Right atrium auricular region (tissue), 2 donors: Measurements from ENCODE around the gene GPR35. TPM values are rescaled to one million over a fixed set of nuclear protein-coding genes. Genes with fewer than 3 reads are reported as not detected.

ENCODE experiments used
- DNase-seq: peaks from one replicate; pipeline ENCODE4 v3.0.0-alpha.2; 2019; ENCODE audit warnings: low spot score
- H3K27ac ChIP-seq, 2 donors: fragments of 200-600 bp; sonication (generic); 1 replicate in 1 of 2; 2 replicates in 1 of 2; pipeline ENCODE4 v1.5.1; 2016 to 2019
- H3K27me3 ChIP-seq, 2 donors: fragments of 200-600 bp; sonication (generic); one replicate each; pipeline versions ENCODE4 v1.5.1 to v1.6.0; 2017 to 2019
- H3K36me3 ChIP-seq: fragments of 200-600 bp; sonication (generic); one replicate; pipeline ENCODE4 v1.5.1; 2016
- H3K4me1 ChIP-seq, 2 donors: fragments of 200-600 bp; sonication (generic); one replicate each; pipeline versions ENCODE4 v1.5.1 to v1.6.0; 2017 to 2019
- H3K4me3 ChIP-seq, 2 donors: fragments of 200-600 bp; sonication (generic); 1 replicate in 1 of 2; 2 replicates in 1 of 2; pipeline ENCODE4 v1.5.1; 2017 to 2019; ENCODE audit warnings: mild to moderate bottlenecking in 1 of 2, moderate library complexity in 1 of 2
- H3K9me3 ChIP-seq, 2 donors: fragments of 200-600 bp; sonication (generic); one replicate each; pipeline ENCODE4 v1.5.1; 2019
- total RNA-seq, 2 donors: library from RNA; depleted of rRNA; stranded (reverse); fragments of >200 nt; gene quantifications; one replicate each; pipeline ENCODE4 v1.1.0, GENCODE V29; 2016
- TF ChIP-seq, protein P1 (sequence below), 2 donors: fragments of 200-600 bp; sonication (generic); IDR thresholded peaks; one replicate each; pipeline ENCODE4 v1.5.1; 2019; ENCODE audit warnings: antibody characterized with exemption in 2 of 2

GPR35 gene
- total RNA-seq, 2 donors from 2014 or later = 0.56 to 0.86 TPM

DNA sequence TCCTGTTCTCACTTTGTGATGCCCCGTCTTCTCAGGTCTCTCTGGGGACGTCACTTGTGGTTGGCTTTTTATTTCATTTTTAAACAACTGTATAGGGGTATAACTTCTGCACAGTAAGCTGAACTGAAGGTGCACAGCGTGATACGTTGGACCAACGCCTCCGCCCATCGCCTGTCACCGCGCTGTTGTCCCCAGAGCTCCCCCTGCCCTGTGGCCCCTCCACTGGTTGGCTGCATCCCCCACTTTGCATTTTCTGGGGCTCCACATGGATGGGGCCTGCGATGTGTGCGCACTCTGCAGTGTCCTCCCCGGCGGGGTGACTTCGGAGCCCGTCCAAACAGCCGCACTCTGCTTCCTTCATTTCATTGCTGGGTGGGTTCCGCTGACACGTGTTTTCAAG, 14.3 kb downstream of the GPR35 start:
- no peak for DNase-seq
- Histone ChIP-seq H3K36me3 (no peaks in the 10 kb centered on the region), H3K27ac (no peak overlapping the region), H3K4me3 (no peak overlapping the region), H3K27me3 (no peaks in the 10 kb centered on the region), H3K9me3 (no peaks in the 10 kb centered on the region), H3K4me1 (no peaks in the 10 kb centered on the region)
- TF ChIP-seq, protein P1, sequence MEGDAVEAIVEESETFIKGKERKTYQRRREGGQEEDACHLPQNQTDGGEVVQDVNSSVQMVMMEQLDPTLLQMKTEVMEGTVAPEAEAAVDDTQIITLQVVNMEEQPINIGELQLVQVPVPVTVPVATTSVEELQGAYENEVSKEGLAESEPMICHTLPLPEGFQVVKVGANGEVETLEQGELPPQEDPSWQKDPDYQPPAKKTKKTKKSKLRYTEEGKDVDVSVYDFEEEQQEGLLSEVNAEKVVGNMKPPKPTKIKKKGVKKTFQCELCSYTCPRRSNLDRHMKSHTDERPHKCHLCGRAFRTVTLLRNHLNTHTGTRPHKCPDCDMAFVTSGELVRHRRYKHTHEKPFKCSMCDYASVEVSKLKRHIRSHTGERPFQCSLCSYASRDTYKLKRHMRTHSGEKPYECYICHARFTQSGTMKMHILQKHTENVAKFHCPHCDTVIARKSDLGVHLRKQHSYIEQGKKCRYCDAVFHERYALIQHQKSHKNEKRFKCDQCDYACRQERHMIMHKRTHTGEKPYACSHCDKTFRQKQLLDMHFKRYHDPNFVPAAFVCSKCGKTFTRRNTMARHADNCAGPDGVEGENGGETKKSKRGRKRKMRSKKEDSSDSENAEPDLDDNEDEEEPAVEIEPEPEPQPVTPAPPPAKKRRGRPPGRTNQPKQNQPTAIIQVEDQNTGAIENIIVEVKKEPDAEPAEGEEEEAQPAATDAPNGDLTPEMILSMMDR (IDR thresholded peaks at IDR 0.05) = no peak

DNA sequence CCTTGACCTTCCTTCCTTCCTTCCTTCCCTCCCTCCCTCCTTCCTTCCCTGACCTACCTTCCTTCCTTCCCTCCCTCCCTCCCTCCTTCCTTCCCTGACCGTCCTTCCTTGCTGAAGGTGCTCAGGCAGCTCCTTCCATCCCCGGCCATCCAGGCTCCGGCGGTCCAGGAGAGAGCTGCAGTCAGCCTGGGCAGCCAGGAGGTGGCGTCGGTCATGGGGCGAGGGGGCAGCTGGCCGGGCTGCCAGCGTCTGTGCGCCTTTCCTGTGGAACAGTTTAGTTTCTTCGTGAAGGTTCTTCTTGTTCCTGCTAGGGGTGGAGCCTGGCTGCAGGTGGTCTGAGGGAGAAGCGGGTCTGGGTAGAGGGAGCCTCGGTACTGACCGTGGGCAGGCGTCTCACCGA, 15.7 kb downstream of the GPR35 start:
- H3K4me3 ChIP-seq = no peak overlapping the region
- no peaks in the 10 kb centered on the region for H3K9me3 ChIP-seq
- DNase-seq = no peak
- H3K4me1 ChIP-seq = no peaks in the 10 kb centered on the region
- TF ChIP-seq, protein P1 (IDR thresholded peaks at IDR 0.05) = peak in 1 of 2 donors; percentile 32
- no peaks in the 10 kb centered on the region for H3K36me3 ChIP-seq
- no peaks in the 10 kb centered on the region for H3K27me3 ChIP-seq
- H3K27ac ChIP-seq = no peak overlapping the region

DNA sequence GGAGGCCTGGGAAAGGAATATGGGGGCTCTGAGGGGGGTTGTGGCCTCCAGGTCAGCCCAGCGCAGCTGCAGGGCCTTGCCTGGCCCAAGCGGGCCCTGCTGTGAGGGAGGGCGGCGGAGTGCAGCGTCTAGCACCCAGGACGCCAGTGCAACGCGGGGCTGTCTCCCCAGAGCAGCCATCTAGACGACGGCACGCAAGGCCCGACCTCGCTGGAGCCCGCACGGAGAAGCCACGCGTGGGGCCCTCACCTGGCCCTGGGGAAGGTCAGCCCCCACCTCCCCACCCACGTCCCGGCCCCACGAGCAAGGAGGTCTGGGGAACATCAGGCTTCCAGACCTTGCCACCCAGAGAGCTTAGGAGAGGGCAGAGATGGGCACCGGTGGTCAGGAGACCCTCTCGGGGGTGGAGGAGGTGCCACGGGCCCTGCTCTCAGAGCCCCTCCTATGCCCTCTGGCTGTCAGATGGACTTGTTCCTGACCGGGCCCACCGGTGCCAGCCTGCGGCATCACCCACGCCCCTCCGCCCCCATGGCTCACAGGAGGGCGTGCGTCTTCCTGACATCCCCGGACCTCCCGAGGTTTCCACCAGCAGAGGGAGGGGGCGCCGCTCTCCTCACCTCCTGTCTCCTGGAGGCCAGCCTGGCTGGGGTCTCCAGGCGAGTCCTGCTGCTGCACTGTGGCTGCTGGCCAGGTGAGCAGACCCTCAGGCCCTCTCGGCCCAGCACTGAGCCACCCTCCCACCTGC, 17.0 kb downstream of the GPR35 start:
- no peaks in the 10 kb centered on the region for H3K36me3 ChIP-seq
- TF ChIP-seq, protein P1 (IDR thresholded peaks at IDR 0.05) = no peak
- H3K9me3 ChIP-seq = no peaks in the 10 kb centered on the region
- H3K4me1 ChIP-seq = no peaks in the 10 kb centered on the region
- H3K27ac ChIP-seq = no peak overlapping the region
- H3K4me3 ChIP-seq = no peak overlapping the region
- H3K27me3 ChIP-seq = no peaks in the 10 kb centered on the region
- DNase-seq = peak; percentile 18

DNA sequence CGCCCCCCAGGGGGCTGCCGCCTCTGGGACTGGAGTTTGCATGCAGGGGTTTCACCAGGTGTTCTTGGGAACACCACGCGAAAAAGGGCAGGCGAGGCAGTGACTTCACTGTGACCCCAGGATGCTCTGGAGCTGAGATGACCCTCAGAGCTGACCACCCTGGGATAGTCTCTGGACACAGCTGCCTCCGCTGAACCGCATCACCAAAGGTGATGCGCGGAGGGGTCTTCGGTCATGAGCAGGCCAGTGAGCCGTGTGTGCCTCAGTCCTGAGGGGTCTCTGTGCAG, 17.5 kb downstream of the GPR35 start:
- Histone ChIP-seq H3K9me3 (no peaks in the 10 kb centered on the region), H3K4me3 (no peak overlapping the region), H3K27me3 (no peaks in the 10 kb centered on the region), H3K4me1 (no peaks in the 10 kb centered on the region), H3K36me3 (no peaks in the 10 kb centered on the region), H3K27ac (no peak overlapping the region)
- TF ChIP-seq, protein P1 (IDR thresholded peaks at IDR 0.05) = no peak
- DNase-seq = peak; percentile 43

DNA sequence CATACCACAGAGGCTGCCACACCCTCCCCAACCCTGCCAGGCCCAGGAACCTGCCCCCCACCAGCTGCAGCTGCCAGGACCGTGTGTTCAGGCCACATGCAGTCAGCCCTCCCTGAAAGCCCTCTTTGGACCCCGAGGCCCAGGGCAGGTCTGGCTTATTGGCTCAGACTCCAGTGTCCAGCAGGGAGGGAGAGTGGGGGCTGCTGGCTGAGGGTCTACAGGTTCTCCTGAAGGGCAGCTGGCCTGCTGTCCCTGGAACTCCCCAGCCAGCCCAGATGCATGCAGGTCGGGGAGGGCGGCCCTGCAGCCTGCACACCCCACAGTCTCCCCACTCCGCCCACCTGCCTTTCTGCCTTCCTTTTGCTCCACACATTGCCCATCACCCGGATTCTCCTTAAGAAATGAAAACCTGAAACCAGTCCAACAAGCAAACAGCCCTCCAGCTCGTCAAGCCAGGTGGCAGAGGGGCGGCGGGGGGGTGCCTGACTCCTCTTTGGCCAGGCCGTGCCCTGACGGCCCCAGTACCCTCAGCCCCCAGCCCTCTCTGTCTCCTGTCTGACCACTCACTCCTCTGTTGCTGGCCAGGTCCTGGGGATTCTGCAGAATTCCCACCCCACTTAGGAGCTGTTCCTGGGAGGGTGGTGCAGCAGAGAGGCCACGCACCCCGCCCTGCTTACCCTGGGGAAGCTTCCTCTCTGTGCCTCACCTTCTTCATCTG, 18.0 kb downstream of the GPR35 start:
- H3K27me3 ChIP-seq = no peaks in the 10 kb centered on the region
- peak; percentile 7 for DNase-seq

More for the DNA sequence above, 18.0 kb downstream of the GPR35 start:
- no peaks in the 10 kb centered on the region for H3K36me3 ChIP-seq
- H3K9me3 ChIP-seq = no peaks in the 10 kb centered on the region
- TF ChIP-seq, protein P1 (IDR thresholded peaks at IDR 0.05) = no peak
- H3K4me1 ChIP-seq = no peaks in the 10 kb centered on the region
- no peak overlapping the region for H3K27ac ChIP-seq
- no peak overlapping the region for H3K4me3 ChIP-seq
